OCI-LY3 (cell line): ENCODE data around the gene AFM.

Source experiments
- EZH2phosphoT487 ChIP-seq: fragments of 200-600 bp; shearing (Covaris generic); IDR thresholded peaks from 2 replicates; pipeline ENCODE4 v1.6.1; 2018; ENCODE audit warnings: antibody characterized with exemption, mixed run types, low read depth
- TF ChIP-seq, protein P1 (sequence below): fragments of 200-600, 300-600 bp; sonication (generic); IDR thresholded peaks from 2 replicates; pipeline ENCODE4 v1.5.1; 2014; ENCODE audit warnings: antibody characterized with exemption, low read length, low read depth

DNA sequence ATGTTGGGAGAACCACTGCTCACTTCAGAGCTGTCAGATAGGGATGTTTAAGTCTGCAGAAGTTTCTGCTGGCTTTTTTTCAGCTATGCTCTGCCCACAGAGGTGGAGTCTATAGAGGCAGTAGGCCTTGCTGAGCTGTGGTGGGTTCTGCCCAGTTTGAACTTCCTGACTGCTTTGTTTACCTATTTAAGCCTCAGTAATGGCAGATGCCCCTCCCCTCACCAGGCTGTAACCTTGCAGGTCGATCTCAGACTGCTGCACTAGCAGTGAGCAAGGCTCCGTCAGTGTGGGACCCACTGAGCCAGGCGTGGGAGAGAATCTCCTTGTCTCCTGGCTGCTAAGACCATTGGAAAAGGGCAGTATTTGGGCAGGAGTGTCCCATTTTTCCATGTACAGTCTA, 36.8 kb downstream of the AFM start:
- TF ChIP-seq, protein P1, sequence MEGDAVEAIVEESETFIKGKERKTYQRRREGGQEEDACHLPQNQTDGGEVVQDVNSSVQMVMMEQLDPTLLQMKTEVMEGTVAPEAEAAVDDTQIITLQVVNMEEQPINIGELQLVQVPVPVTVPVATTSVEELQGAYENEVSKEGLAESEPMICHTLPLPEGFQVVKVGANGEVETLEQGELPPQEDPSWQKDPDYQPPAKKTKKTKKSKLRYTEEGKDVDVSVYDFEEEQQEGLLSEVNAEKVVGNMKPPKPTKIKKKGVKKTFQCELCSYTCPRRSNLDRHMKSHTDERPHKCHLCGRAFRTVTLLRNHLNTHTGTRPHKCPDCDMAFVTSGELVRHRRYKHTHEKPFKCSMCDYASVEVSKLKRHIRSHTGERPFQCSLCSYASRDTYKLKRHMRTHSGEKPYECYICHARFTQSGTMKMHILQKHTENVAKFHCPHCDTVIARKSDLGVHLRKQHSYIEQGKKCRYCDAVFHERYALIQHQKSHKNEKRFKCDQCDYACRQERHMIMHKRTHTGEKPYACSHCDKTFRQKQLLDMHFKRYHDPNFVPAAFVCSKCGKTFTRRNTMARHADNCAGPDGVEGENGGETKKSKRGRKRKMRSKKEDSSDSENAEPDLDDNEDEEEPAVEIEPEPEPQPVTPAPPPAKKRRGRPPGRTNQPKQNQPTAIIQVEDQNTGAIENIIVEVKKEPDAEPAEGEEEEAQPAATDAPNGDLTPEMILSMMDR = no peak
- TF ChIP-seq EZH2phosphoT487 = no peak
